ENCODE data around the gene PDS5A. TPM values are rescaled to one million over a fixed set of nuclear protein-coding genes. Genes with fewer than 3 reads are reported as not detected.

PDS5A gene
- total and polyA plus RNA-seq, 2 experiments from 2014 or later = 26.8 to 56.5 TPM

DNA sequence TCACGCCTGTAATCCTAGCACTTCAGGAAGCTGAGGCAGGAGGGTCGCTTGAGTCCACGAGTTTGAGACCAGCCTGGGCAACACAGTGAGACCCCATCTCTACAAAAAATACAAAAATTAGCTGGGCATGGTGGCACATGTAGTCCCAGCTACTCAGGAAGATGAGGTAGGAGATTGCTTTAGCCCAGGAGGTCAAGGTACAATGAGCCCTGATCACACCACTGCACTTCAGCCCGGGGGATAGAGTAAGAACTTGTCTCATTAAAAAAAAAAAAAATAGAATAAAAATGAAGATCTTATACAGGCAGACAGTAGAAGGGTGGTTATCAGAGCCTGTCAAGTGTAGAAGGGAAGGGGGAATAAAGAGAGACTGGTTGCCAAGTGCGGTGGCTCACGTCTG is 116.9 kb downstream of the PDS5A start:
- no peaks in the 10 kb centered on the region for H3K9me3 ChIP-seq (ENCODE audit: low read depth)
- WGBS, 2 experiments (ENCODE audit: low coverage in 1 of 2, low lambda C conversion rate in 2 of 2, missing lambda C conversion rate in 2 of 2) = 98% methylated on average over 6 of the region's 6 CpGs
- no peak overlapping the region for H3K27ac ChIP-seq
- H3K27me3 ChIP-seq (replicated peaks; ENCODE audit: insufficient read depth) = no peaks in the 10 kb centered on the region
- no peak for TF ChIP-seq EZH2phosphoT487 (IDR thresholded peaks at IDR 0.05; ENCODE audit: insufficient read depth, low read depth)
- TF ChIP-seq EZH2 (IDR thresholded peaks at IDR 0.05; ENCODE audit: insufficient read depth, poor library complexity, severe bottlenecking) = no peak
- H3K4me1 ChIP-seq (ENCODE audit: insufficient read depth) = no peaks in the 10 kb centered on the region
- H4K20me1 ChIP-seq (ENCODE audit: insufficient read depth) = no peaks in the 10 kb centered on the region
- peaks cover 4% of the 10 kb centered on the region; the same call in 1 of the 2 replicates for H3K79me2 ChIP-seq (ENCODE audit: insufficient read depth)
- H2AFZ ChIP-seq = no peak overlapping the region
- in situ Hi-C loops (cut with MboI) = no loop called here
- no peak for DNase-seq
- peaks cover 6% of the 10 kb centered on the region for H3F3A ChIP-seq (ENCODE audit: insufficient read depth)
- no peak overlapping the region for H3K4me3 ChIP-seq
- no peak overlapping the region for H3K4me2 ChIP-seq (ENCODE audit: unreplicated experiment)
- no peaks in the 10 kb centered on the region for H3K9me2 ChIP-seq (ENCODE audit: insufficient read depth)
- H3K9ac ChIP-seq = no peak overlapping the region
- peaks cover 54% of the 10 kb centered on the region for H3K36me3 ChIP-seq (ENCODE audit: low read depth)

DNA sequence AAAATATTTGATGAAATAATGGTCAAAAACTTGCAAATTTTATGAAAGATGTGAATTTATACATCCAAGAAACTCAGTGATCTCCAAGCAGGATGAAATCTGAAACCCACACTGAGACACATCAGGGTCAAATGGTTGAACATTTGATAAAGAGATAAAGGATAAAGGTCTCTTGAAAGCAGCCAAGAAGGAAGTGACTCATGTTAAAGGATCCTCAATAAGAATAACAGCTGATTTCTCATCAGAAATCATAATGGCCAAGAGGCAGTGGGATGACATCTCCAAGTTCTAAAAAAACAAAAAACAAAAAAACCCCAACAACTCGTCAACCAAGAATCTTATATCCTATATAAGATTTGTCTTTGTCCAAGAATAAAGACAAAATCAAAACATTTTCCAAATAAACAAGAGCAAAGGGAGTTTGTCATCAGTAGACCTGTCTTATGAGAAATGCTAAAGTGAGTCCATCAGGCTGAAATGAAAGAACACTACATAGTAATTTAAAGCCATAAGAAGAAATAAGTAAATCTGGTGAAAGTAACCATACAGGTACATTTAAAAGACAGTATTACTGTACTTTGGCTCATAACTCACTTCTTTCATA is 121.7 kb downstream of the PDS5A start:
- Histone ChIP-seq H3K27me3 (replicated peaks; ENCODE audit: insufficient read depth) (no peaks in the 10 kb centered on the region), H3K4me2 (ENCODE audit: unreplicated experiment) (no peak overlapping the region), H2AFZ (no peak overlapping the region), H3K4me1 (ENCODE audit: insufficient read depth) (no peaks in the 10 kb centered on the region), H3K9me3 (ENCODE audit: low read depth) (no peaks in the 10 kb centered on the region), H3F3A (ENCODE audit: insufficient read depth) (peaks cover 15% of the 10 kb centered on the region), H3K36me3 (ENCODE audit: low read depth) (peaks cover 56% of the 10 kb centered on the region), H3K27ac (no peak overlapping the region), H3K9me2 (ENCODE audit: insufficient read depth) (no peaks in the 10 kb centered on the region), H4K20me1 (ENCODE audit: insufficient read depth) (no peaks in the 10 kb centered on the region), H3K4me3 (no peak overlapping the region), H3K79me2 (ENCODE audit: insufficient read depth) (peaks cover 22% of the 10 kb centered on the region), H3K9ac (no peak overlapping the region)
- 86 to 96% methylated on average over 1 of the region's 1 CpG for WGBS, 2 experiments (ENCODE audit: low coverage in 1 of 2, low lambda C conversion rate in 2 of 2, missing lambda C conversion rate in 2 of 2)
- TF ChIP-seq EZH2phosphoT487 (IDR thresholded peaks at IDR 0.05; ENCODE audit: insufficient read depth, low read depth) = no peak
- TF ChIP-seq EZH2 (IDR thresholded peaks at IDR 0.05; ENCODE audit: insufficient read depth, poor library complexity, severe bottlenecking) = no peak
- peak; percentile 53 for DNase-seq
- in situ Hi-C loops (cut with MboI) = no loop called here

GRCh38 chr4:39852636-39853035 is 125.1 kb downstream of the PDS5A start:
- Histone ChIP-seq H4K20me1 (ENCODE audit: insufficient read depth) (no peaks in the 10 kb centered on the region), H3K9me2 (ENCODE audit: insufficient read depth) (no peaks in the 10 kb centered on the region), H3K27ac (no peak overlapping the region), H2AFZ (no peak overlapping the region), H3K9me3 (ENCODE audit: low read depth) (no peaks in the 10 kb centered on the region), H3K4me1 (ENCODE audit: insufficient read depth) (no peaks in the 10 kb centered on the region), H3K4me3 (no peak overlapping the region), H3K79me2 (ENCODE audit: insufficient read depth) (peaks cover 22% of the 10 kb centered on the region), H3K36me3 (ENCODE audit: low read depth) (peaks cover 46% of the 10 kb centered on the region), H3K9ac (no peak overlapping the region), H3K4me2 (ENCODE audit: unreplicated experiment) (no peak overlapping the region), H3F3A (ENCODE audit: insufficient read depth) (peaks cover 15% of the 10 kb centered on the region), H3K27me3 (replicated peaks; ENCODE audit: insufficient read depth) (no peaks in the 10 kb centered on the region)
- TF ChIP-seq EZH2 (IDR thresholded peaks at IDR 0.05; ENCODE audit: insufficient read depth, poor library complexity, severe bottlenecking) (no peak), EZH2phosphoT487 (IDR thresholded peaks at IDR 0.05; ENCODE audit: insufficient read depth, low read depth) (no peak)
- in situ Hi-C loops (cut with MboI) = no loop called here
- 90% methylated on average over 4 of the region's 4 CpGs for WGBS, 2 experiments (ENCODE audit: low coverage in 1 of 2, low lambda C conversion rate in 2 of 2, missing lambda C conversion rate in 2 of 2)
- no peak for DNase-seq

GRCh38 chr4:39850727-39851126 is 127.0 kb downstream of the PDS5A start:
- in situ Hi-C loops (cut with MboI) = no loop called here
- Histone ChIP-seq H3K9ac (no peak overlapping the region), H3K36me3 (ENCODE audit: low read depth) (peaks cover 44% of the 10 kb centered on the region), H3F3A (ENCODE audit: insufficient read depth) (peaks cover 8% of the 10 kb centered on the region), H3K9me2 (ENCODE audit: insufficient read depth) (no peaks in the 10 kb centered on the region), H3K9me3 (ENCODE audit: low read depth) (no peaks in the 10 kb centered on the region), H3K27me3 (replicated peaks; ENCODE audit: insufficient read depth) (no peaks in the 10 kb centered on the region), H3K4me2 (ENCODE audit: unreplicated experiment) (no peak overlapping the region), H3K4me3 (no peak overlapping the region), H3K4me1 (ENCODE audit: insufficient read depth) (peaks cover 5% of the 10 kb centered on the region; the same call in 1 of the 2 replicates), H2AFZ (no peak overlapping the region), H3K27ac (no peak overlapping the region), H4K20me1 (ENCODE audit: insufficient read depth) (no peaks in the 10 kb centered on the region), H3K79me2 (ENCODE audit: insufficient read depth) (peaks cover 22% of the 10 kb centered on the region)
- TF ChIP-seq EZH2phosphoT487 (IDR thresholded peaks at IDR 0.05; ENCODE audit: insufficient read depth, low read depth) = no peak
- no peak for TF ChIP-seq EZH2 (IDR thresholded peaks at IDR 0.05; ENCODE audit: insufficient read depth, poor library complexity, severe bottlenecking)
- no peak for DNase-seq

DNA sequence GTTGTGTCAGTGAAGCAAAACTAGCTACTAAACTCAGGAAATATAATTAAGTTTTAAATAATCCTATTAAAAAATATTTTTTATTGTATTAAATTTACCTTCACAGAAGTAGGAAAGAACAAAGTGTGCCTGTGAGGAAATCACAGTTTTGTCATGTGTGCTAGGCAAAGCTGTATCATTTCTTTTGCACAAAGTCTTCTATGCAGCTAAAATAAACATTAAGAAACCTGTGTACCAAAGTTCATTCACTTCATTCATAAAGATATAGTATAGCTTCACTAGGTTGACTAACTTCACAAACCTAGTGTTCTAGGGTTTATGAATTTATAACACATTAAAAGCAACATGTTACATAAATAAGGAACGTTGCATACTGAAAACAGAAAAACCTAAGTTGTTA is 131.0 kb downstream of the PDS5A start:
- Histone ChIP-seq H3K4me3 (no peak overlapping the region), H3K4me2 (ENCODE audit: unreplicated experiment) (no peak overlapping the region), H4K20me1 (ENCODE audit: insufficient read depth) (no peaks in the 10 kb centered on the region), H3K9me2 (ENCODE audit: insufficient read depth) (no peaks in the 10 kb centered on the region), H3K9me3 (ENCODE audit: low read depth) (no peaks in the 10 kb centered on the region), H3F3A (ENCODE audit: insufficient read depth) (no peaks in the 10 kb centered on the region), H3K9ac (no peak overlapping the region), H2AFZ (no peak overlapping the region), H3K36me3 (ENCODE audit: low read depth) (peaks cover 42% of the 10 kb centered on the region), H3K79me2 (ENCODE audit: insufficient read depth) (no peaks in the 10 kb centered on the region; the same call in 1 of the 2 replicates), H3K27me3 (replicated peaks; ENCODE audit: insufficient read depth) (no peaks in the 10 kb centered on the region), H3K27ac (no peak overlapping the region), H3K4me1 (ENCODE audit: insufficient read depth) (peaks cover 6% of the 10 kb centered on the region; the same call in 1 of the 2 replicates)
- DNase-seq = no peak
- TF ChIP-seq EZH2phosphoT487 (IDR thresholded peaks at IDR 0.05; ENCODE audit: insufficient read depth, low read depth) = no peak
- TF ChIP-seq EZH2 (IDR thresholded peaks at IDR 0.05; ENCODE audit: insufficient read depth, poor library complexity, severe bottlenecking) = no peak
- 100% methylated on average over 1 of the region's 1 CpG for WGBS, 2 experiments (ENCODE audit: low coverage in 1 of 2, low lambda C conversion rate in 2 of 2, missing lambda C conversion rate in 2 of 2)
- in situ Hi-C loops (cut with MboI) = no loop called here
